Keratinocyte (primary cell): ENCODE data around the gene OR7A17. TPM values are rescaled to one million over a fixed set of nuclear protein-coding genes. Genes with fewer than 3 reads are reported as not detected.
A peak's percentile ranks its signal among the peaks of the same experiment; 100 is the strongest.

ENCODE experiments used
- DNase-seq: peaks from one replicate; pipeline ENCODE4 v3.0.0-alpha.2; 2011; ENCODE audit warnings: low read depth, missing footprints, low spot score
- FAIRE-seq: peaks from 2 replicates; lab custom pipeline; 2011; peaks lifted over from hg19 to GRCh38; lab: Jason Lieb, UNC
- H2AFZ ChIP-seq: 2 replicates; pipeline ENCODE4 v1.6.0; 2012; ENCODE audit warnings: low read length, control low read depth, inconsistent platforms; ENCODE audit not compliant: control insufficient read depth
- H3K27ac ChIP-seq: 2 replicates; pipeline ENCODE4 v1.5.1; 2011; ENCODE audit warnings: low read length; ENCODE audit not compliant: control insufficient read depth, insufficient read depth
- H3K27me3 ChIP-seq: 3 replicates; pipeline ENCODE4 v1.6.0; 2011; ENCODE audit warnings: low read length; ENCODE audit not compliant: control insufficient read depth, insufficient read depth; ENCODE audit errors: extremely low read depth
- H3K36me3 ChIP-seq, 2 experiments: 2 replicates in 1 of 2; 3 replicates in 1 of 2; pipeline ENCODE4 v1.5.1; 2011; ENCODE audit warnings: low read length in 2 of 2, mild to moderate bottlenecking in 1 of 2; ENCODE audit not compliant: control insufficient read depth in 2 of 2, insufficient read depth in 2 of 2; ENCODE audit errors: extremely low read depth in 1 of 2
- H3K4me1 ChIP-seq: 3 replicates; pipeline ENCODE4 v1.5.1; 2011; ENCODE audit warnings: low read length; ENCODE audit not compliant: control insufficient read depth, insufficient read depth; ENCODE audit errors: extremely low read depth
- H3K4me2 ChIP-seq: 3 replicates; pipeline ENCODE4 v1.6.0; 2011; ENCODE audit warnings: low read depth, low read length; ENCODE audit not compliant: control insufficient read depth, insufficient read depth; ENCODE audit errors: extremely low read depth
- H3K4me3 ChIP-seq, 3 experiments: fragments of 200-600 bp in 1 of 3; sonication (generic) in 1 of 3; 2 replicates in 2 of 3; 3 replicates in 1 of 3; pipeline ENCODE4 v1.5.1; 2011 to 2016; ENCODE audit warnings: low read length in 3 of 3, mild to moderate bottlenecking in 3 of 3, control low read depth in 2 of 3, inconsistent platforms in 1 of 3, low read depth in 1 of 3, mixed read lengths in 1 of 3, mixed run types in 1 of 3, moderate library complexity in 1 of 3; ENCODE audit not compliant: control insufficient read depth in 2 of 3, insufficient read depth in 2 of 3; ENCODE audit errors: extremely low read depth in 1 of 3
- H3K79me2 ChIP-seq: 2 replicates; pipeline ENCODE4 v1.6.0; 2012; ENCODE audit warnings: low read length; ENCODE audit not compliant: control insufficient read depth, insufficient read depth
- H3K9ac ChIP-seq: 3 replicates; pipeline ENCODE4 v1.6.0; 2011; ENCODE audit warnings: low read length; ENCODE audit not compliant: control insufficient read depth, insufficient read depth; ENCODE audit errors: extremely low read depth
- H3K9me1 ChIP-seq: 3 replicates; pipeline ENCODE4 v1.6.0; 2011; ENCODE audit warnings: low read length; ENCODE audit not compliant: control insufficient read depth, insufficient read depth; ENCODE audit errors: extremely low read depth
- H3K9me3 ChIP-seq: 2 replicates; pipeline ENCODE4 v1.5.1; 2012; ENCODE audit warnings: low read depth, low read length; ENCODE audit not compliant: control insufficient read depth
- H4K20me1 ChIP-seq: 3 replicates; pipeline ENCODE4 v1.6.0; 2011; ENCODE audit warnings: low read length; ENCODE audit not compliant: control insufficient read depth, insufficient read depth; ENCODE audit errors: extremely low read depth
- EZH2 ChIP-seq: IDR thresholded peaks from one replicate; pipeline ENCODE4 v1.6.1; 2012; ENCODE audit warnings: inconsistent platforms, mild to moderate bottlenecking, low read length, moderate library complexity
- dilution Hi-C: fragments of 300-500 bp; cut with MboI; formaldehyde crosslinking; loops from one replicate; pipeline ENCODE4 v1.7.0; 2020; ENCODE audit warnings: low sequenced_read_pairs; ENCODE audit not compliant: extremely low pct_ligation_motif_present
- polyA plus RNA-seq, 5 experiments: library from polyadenylated mRNA; depleted of rRNA in 3 of 5; stranded (reverse) in 3 of 5; stranded (forward) in 1 of 5; unstranded in 1 of 5; fragments of >200 nt; gene quantifications; 1 replicate in 1 of 5; 2 replicates in 3 of 5; 3 replicates in 1 of 5; pipeline versions ENCODE4 v1.2.1 to v1.2.3, GENCODE V29; 2011 to 2012; ENCODE audit warnings: missing spikeins in 2 of 5, low read depth in 1 of 5, low replicate concordance in 1 of 5
- TF ChIP-seq, protein P1 (sequence below), 3 experiments: IDR thresholded peaks in 1 of 3; conservative IDR thresholded peaks in 1 of 3; optimal IDR thresholded peaks in 1 of 3; 2 replicates in 2 of 3; 3 replicates in 1 of 3; pipeline versions ENCODE3 to v1.5.1; 2011; ENCODE audit warnings: low read length in 3 of 3, mild to moderate bottlenecking in 3 of 3, moderate library complexity in 2 of 3, control low read depth in 1 of 3, inconsistent platforms in 1 of 3; ENCODE audit not compliant: insufficient read depth in 2 of 3; ENCODE audit errors: extremely low read depth in 1 of 3

The OR7A17 gene
- polyA plus RNA-seq, 1 donor (not counting 4 experiments of a cell fraction or from before 2014, with no cell fraction given), result not detected

DNA sequence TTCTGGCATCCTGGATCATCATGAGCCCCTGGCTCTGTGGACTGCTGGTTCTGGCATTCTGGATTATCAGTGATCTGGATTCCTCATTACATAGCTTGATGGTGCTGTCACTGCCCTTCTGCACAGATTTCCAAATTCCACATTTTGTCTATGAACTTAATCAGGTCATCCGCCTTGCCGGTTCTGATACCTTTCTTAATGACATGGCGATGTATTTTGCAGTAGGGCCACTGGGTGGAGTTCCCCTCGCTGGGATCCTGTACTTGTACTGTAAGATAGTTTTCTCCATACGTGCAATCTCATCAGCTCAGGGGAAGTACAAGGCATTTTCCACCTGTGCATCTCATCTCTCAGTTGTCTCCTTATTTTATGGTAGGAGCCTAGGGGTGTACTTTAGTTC, 30.9 kb upstream of the OR7A17 start:
- dilution Hi-C loops, result no loop called here
- Histone ChIP-seq H3K79me2 (no peaks in the 10 kb centered on the region), H4K20me1 (no peaks in the 10 kb centered on the region), H3K27ac (no peak overlapping the region), H3K9me3 (no peaks in the 10 kb centered on the region), H3K4me1 (no peaks in the 10 kb centered on the region), H3K9me1 (no peaks in the 10 kb centered on the region), H3K27me3 (no peaks in the 10 kb centered on the region), H3K9ac (no peak overlapping the region), H3K4me2 (no peak overlapping the region), H3K36me3 (no peaks in the 10 kb centered on the region), H2AFZ (no peak overlapping the region), H3K4me3 (no peak overlapping the region)
- no peak for FAIRE-seq
- TF ChIP-seq EZH2, result no peak
- TF ChIP-seq, protein P1, sequence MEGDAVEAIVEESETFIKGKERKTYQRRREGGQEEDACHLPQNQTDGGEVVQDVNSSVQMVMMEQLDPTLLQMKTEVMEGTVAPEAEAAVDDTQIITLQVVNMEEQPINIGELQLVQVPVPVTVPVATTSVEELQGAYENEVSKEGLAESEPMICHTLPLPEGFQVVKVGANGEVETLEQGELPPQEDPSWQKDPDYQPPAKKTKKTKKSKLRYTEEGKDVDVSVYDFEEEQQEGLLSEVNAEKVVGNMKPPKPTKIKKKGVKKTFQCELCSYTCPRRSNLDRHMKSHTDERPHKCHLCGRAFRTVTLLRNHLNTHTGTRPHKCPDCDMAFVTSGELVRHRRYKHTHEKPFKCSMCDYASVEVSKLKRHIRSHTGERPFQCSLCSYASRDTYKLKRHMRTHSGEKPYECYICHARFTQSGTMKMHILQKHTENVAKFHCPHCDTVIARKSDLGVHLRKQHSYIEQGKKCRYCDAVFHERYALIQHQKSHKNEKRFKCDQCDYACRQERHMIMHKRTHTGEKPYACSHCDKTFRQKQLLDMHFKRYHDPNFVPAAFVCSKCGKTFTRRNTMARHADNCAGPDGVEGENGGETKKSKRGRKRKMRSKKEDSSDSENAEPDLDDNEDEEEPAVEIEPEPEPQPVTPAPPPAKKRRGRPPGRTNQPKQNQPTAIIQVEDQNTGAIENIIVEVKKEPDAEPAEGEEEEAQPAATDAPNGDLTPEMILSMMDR (optimal IDR thresholded peaks at IDR 0.05 in 1 of 3, IDR thresholded peaks at IDR 0.05 in 1 of 3, conservative IDR thresholded peaks at IDR 0.05 in 1 of 3; ENCODE audit: extremely low read depth in 1 of 3, insufficient read depth in 2 of 3, low read length in 3 of 3), result peak in 2 of 3 experiments; percentile 31 to 54
- DNase-seq, result no peak

GRCh38 chr19:14915116-14915515, 29.2 kb upstream of the OR7A17 start:
- dilution Hi-C loops, result no loop called here
- DNase-seq, result no peak

More at GRCh38 chr19:14915116-14915515, 29.2 kb upstream of the OR7A17 start:
- no peak overlapping the region for H3K4me2 ChIP-seq
- no peaks in the 10 kb centered on the region for H3K79me2 ChIP-seq
- no peaks in the 10 kb centered on the region for H3K4me1 ChIP-seq
- H3K9me3 ChIP-seq, result no peaks in the 10 kb centered on the region
- H3K27me3 ChIP-seq, result no peaks in the 10 kb centered on the region
- no peak overlapping the region for H2AFZ ChIP-seq
- TF ChIP-seq EZH2, result no peak
- TF ChIP-seq, protein P1 (optimal IDR thresholded peaks at IDR 0.05 in 1 of 3, IDR thresholded peaks at IDR 0.05 in 1 of 3, conservative IDR thresholded peaks at IDR 0.05 in 1 of 3; ENCODE audit: extremely low read depth in 1 of 3, insufficient read depth in 2 of 3, low read length in 3 of 3), result no peak
- no peaks in the 10 kb centered on the region for H3K36me3 ChIP-seq
- H3K9me1 ChIP-seq, result no peaks in the 10 kb centered on the region
- H3K4me3 ChIP-seq, result no peak overlapping the region
- H3K27ac ChIP-seq, result no peak overlapping the region
- no peak overlapping the region for H3K9ac ChIP-seq
- no peak for FAIRE-seq
- H4K20me1 ChIP-seq, result no peaks in the 10 kb centered on the region
